GM12873 (cell line): ENCODE data around the gene FAHD2A.

Experiments
- TF ChIP-seq, protein P1 (sequence below): IDR thresholded peaks from 2 replicates; pipeline ENCODE4 v1.5.1; 2012; ENCODE audit warnings: low read depth, mild to moderate bottlenecking, moderate library complexity, low read length, control low read depth; ENCODE audit not compliant: insufficient read depth; ENCODE audit errors: missing control alignments

FAHD2A gene, protein sequence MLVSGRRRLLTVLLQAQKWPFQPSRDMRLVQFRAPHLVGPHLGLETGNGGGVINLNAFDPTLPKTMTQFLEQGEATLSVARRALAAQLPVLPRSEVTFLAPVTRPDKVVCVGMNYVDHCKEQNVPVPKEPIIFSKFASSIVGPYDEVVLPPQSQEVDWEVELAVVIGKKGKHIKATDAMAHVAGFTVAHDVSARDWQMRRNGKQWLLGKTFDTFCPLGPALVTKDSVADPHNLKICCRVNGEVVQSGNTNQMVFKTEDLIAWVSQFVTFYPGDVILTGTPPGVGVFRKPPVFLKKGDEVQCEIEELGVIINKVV

DNA sequence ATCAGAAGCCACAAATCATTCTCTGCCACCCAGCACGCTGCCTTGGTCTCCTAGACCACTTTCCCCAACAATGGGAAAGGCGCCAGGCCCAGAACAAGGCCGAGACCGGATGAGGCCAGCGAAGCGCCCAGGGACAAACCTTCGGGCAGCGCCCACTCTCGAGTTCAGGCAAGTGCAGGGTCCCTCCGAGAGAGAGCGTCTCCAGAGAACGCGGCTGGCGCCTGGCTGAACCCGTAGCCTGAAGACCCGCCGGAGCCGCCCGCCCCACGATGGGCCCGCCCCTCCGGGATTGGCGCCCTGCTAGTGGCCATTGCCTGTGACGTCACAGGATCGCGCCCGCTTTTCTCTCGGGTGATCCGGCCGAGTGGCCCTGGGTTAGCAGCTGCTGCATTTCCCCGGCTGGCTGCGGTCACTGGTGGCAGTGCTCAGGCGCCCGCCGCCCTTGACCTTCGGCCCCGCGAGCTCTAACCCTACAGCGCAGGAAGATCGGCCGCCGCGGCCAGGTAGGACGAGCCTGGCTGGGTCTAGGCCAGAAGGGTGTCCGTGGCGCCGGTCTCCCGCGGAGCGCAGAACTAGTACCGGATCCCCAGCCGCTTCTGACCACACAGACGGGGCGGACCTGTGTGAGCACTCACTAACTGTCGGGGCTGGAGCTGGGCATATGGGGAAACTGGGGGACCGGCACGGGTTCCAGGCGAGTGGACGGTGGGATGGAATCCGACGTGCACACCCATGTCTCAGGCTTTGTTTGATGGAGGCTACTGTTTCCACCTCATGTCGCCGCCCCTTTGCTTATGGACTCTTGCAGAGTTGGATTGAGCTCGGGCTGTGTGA is at the start of gene FAHD2A:
Gene FAHD2A (plus strand): TSS at position 339 of the 834 bp plus-strand sequence. CDS start 2,851 bp downstream, outside the sequence.
- TF ChIP-seq, protein P1, sequence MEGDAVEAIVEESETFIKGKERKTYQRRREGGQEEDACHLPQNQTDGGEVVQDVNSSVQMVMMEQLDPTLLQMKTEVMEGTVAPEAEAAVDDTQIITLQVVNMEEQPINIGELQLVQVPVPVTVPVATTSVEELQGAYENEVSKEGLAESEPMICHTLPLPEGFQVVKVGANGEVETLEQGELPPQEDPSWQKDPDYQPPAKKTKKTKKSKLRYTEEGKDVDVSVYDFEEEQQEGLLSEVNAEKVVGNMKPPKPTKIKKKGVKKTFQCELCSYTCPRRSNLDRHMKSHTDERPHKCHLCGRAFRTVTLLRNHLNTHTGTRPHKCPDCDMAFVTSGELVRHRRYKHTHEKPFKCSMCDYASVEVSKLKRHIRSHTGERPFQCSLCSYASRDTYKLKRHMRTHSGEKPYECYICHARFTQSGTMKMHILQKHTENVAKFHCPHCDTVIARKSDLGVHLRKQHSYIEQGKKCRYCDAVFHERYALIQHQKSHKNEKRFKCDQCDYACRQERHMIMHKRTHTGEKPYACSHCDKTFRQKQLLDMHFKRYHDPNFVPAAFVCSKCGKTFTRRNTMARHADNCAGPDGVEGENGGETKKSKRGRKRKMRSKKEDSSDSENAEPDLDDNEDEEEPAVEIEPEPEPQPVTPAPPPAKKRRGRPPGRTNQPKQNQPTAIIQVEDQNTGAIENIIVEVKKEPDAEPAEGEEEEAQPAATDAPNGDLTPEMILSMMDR, result no peak

DNA sequence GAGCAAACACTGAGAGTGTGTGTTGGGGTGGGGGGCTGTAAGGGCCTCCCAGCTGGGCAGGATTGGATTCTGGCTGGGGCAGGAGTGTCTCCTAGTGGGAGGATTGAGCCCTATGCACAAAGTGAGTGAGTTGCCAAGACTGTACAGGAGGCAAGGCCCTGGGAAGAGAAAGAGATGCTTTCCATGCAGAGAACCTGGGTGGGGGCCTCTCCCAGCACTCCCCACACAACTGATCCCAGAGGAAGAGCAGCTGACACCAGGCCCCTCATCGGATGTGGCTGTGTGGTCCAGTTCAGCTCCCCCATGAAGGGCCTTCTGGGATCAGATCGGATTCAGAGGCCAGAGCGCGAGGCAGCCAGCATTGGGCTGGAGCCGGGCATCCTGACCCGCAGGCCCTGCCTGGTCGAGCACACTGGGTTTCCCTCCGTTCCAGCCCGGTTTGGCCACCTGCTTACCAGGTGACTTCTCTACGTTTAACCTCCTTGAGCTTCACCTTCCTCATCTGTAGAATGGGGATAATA is 49.4 kb upstream of the FAHD2A start:
- TF ChIP-seq, protein P1, result no peak

DNA sequence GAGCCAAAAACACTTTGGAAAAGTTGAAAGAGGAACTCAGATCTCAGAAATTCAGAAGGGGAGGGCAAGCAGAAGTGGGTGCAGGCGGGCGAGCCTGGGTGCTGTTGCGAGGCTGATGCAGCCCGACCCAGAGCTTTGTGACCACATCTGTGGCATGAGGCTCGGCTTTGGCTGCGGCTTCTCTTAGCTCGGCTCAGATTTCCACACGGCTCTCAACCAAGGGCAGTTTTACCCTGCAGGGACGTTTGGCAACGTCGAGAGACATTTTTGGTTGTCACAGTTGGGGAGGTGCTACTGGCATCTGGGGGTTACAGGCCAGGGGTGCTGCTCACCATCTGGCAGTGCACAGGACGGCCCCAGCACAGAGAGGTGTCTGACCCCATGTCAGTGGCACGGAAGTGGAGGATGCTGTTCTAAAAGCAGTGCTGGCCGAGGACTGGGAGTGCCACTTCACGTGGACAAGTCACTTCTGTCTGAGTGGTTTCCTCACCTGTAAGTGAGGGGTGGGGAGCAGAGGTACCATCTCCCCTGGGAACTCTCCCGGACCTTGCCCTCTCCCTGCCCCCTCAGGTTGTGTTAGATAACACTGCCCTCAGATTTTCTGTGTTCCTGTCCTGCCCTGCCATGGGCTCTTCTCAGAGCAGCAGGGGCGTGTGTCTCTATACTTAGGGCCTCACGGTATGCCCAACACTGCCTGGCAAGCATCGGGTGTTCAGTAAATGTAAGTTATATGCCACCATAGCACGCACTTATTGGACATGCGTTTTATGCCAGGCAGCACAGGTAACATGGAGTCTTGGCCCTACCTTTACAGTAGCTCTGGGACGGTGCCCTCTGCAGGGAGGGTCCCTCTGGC is 48.7 kb upstream of the FAHD2A start:
- TF ChIP-seq, protein P1, result no peak

DNA sequence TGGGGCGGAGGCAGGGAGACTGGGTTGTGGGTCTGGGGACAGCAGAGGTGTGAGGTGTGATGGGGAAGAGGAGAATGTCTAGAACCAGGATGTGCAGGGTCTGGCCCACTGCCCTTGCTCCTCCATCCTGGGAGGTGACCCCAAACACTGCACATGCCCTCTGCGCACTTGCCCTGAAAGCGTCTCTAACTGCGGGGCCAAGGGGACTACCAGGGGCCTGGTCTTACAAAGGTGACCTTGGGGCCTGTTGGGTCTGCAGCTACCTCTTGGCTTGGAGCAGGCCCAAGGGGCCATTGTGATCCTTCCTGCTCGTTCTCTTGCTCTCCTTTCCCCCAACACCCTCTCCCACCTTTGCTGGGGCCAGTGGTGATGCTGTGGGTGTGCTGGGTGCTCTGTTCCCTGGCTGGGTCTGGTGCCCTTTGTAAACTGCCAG is 48.0 kb upstream of the FAHD2A start:
- TF ChIP-seq, protein P1, result no peak

DNA sequence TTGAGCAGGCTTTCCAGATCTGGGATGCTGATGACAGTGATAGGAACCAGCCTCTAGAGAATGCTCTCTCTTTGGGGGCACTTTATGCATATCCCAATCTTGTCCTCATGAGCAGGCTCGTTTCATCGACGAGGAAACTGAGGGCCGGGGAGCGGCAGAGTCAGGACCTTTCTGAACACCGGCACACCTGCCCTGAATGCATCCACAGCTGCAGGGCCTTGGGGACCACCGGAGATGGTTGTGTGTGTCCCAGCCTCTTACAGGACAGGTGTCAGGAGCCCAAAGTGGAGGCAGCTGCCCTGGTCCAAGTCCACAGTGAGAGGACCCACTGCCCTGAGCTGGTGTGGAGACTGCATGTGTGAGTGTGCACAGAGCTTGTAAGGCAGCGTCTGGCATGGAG is 47.6 kb upstream of the FAHD2A start:
- TF ChIP-seq, protein P1, result no peak

DNA sequence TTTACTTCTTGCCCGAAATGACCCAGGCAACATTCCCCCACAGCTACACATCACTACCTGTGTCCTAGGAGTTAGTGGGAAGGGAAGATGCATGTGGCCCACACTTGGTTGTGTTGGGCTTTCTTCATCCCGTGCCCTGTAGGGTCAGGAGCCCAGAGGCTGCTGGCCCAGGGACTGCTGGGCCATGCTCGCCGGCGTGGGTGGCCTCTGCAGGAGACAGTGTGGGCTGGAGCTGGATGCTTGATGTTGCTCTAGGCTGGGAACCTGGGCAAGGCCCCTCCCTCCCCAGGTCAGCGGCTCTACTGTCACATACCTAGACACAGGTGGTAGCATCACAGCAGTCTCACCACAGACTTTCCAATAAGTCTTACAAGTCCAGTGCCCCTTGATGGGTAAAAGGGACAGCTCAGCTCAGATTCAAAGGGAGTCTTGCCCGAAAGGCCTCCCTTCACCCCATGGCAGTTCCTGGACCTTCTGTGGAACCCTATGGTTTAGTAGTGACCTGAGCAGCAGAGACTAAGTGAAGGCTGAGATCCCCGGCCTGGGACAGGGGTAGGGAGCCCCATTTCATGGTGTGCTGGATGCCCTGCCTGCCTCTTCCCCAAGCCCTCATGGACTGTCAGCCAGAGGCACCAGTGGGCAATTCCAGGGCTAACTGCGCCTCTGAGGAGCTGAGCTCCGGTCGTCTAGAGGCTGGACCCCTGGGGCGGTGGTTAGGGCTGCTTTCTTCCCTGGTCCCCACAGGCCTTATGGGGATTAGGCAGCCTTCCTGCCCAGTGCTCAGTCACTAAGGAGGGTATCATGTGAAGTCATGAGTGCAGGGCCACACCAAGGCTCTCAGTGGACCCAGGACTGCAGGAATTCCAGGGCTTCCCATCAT is 45.4 kb upstream of the FAHD2A start:
- TF ChIP-seq, protein P1, result no peak
